ENCODE data around the gene AFAP1. TPM values are rescaled to one million over a fixed set of nuclear protein-coding genes. Genes with fewer than 3 reads are reported as not detected.
"Not testable (repeated sequence)": the region's sequence is repeated elsewhere in the genome, so short reads cannot be mapped to it uniquely, and the experiment has no call there.

The AFAP1 gene
- total and polyA plus RNA-seq, 5 donors from 2014 or later: 1.8 to 5.0 (median 2.2) TPM

DNA sequence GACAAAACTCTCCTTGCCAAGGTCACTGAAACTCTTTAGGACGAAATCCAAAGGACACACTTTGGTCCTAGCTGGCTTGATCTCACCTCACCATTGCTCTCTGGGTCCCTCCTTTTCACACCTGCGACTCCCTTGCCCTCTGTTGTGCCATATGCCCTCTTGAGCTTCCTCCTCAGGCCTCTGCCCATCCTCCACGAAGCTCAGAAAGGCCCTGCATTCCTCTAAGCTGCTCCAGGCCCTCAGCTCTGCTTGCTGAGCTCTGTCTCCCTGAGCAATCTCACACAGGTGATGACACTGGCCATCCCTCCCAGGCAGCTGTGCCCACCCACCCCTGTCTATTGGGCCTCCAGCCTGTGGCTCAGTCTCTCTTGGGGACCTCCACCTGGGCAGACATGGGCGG lies 10.1 kb upstream of the AFAP1 start:
- no peaks in the 10 kb centered on the region for H3K27me3 Mint-ChIP-seq
- no peaks in the 10 kb centered on the region for H3K4me1 ChIP-seq (ENCODE audit: control insufficient read depth, insufficient read depth, low read length, poor library complexity, severe bottlenecking)
- H3K4me3 ChIP-seq (ENCODE audit: low read depth, low read length): no peak overlapping the region
- H3K9me3 ChIP-seq (ENCODE audit: control insufficient read depth in 2 of 2, low read length in 2 of 2): peaks cover 0 to 5% of the 10 kb centered on the region in 2 experiments
- H3K4me1 Mint-ChIP-seq: peaks cover 0 to 15% (median 4%) of the 10 kb centered on the region in 4 donors
- no peaks in the 10 kb centered on the region for H3K27me3 ChIP-seq (ENCODE audit: control insufficient read depth, insufficient read depth, low read length)
- peaks cover 4% of the 10 kb centered on the region for H3K36me3 Mint-ChIP-seq
- peaks cover 0 to 2% (median 0%) of the 10 kb centered on the region in 7 donors for H3K9me3 Mint-ChIP-seq
- no peak overlapping the region for H3K4me3 Mint-ChIP-seq
- H3K36me3 ChIP-seq (ENCODE audit: control insufficient read depth, insufficient read depth, low read length): no peaks in the 10 kb centered on the region
- no peak for DNase-seq
- H3K27ac ChIP-seq (ENCODE audit: insufficient read depth, low read length, poor library complexity, severe bottlenecking): no peak overlapping the region
- no peak for ATAC-seq (ENCODE audit: low read depth in 2 of 2)
- H3K27ac Mint-ChIP-seq: no peak overlapping the region

DNA sequence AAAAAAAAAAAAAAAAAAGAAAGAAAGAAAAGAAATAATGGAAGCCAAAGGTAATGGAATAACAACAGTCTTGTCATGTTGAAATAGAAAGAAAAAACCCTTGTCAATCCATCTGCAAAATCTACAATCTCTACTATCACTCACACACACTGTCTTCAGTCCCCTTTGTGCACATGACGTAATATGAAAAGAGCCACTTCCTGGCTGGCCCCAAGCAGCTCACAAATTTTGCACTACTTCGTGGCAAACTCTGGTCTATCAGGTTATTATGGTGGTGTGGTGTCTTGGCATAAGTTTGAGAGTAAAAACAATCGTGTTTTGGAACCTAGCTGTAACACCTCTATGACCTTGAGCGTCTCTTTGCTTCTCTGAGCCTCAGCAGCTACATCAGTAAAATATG lies 8.3 kb upstream of the AFAP1 start:
- Mint-ChIP-seq H3K36me3 (peaks cover 2% of the 10 kb centered on the region), H3K4me3 (no peak overlapping the region), H3K27ac (no peak overlapping the region), H3K27me3 (no peaks in the 10 kb centered on the region), H3K4me1 (peaks cover 0 to 15% (median 4%) of the 10 kb centered on the region in 4 donors), H3K9me3 (peaks cover 0 to 2% (median 0%) of the 10 kb centered on the region in 7 donors)
- no peaks in the 10 kb centered on the region for H3K27me3 ChIP-seq (ENCODE audit: control insufficient read depth, insufficient read depth, low read length)
- H3K36me3 ChIP-seq (ENCODE audit: control insufficient read depth, insufficient read depth, low read length): no peaks in the 10 kb centered on the region
- ATAC-seq (ENCODE audit: low read depth in 2 of 2) (peak; percentile 78 to 91), DNase-seq (peak in 2 of 3 donors; percentile 41 to 49)
- H3K9me3 ChIP-seq (ENCODE audit: control insufficient read depth in 2 of 2, low read length in 2 of 2): no peaks in the 10 kb centered on the region
- no peak overlapping the region for H3K4me3 ChIP-seq (ENCODE audit: low read depth, low read length)
- no peaks in the 10 kb centered on the region for H3K4me1 ChIP-seq (ENCODE audit: control insufficient read depth, insufficient read depth, low read length, poor library complexity, severe bottlenecking)
- no peak overlapping the region for H3K27ac ChIP-seq (ENCODE audit: insufficient read depth, low read length, poor library complexity, severe bottlenecking)

DNA sequence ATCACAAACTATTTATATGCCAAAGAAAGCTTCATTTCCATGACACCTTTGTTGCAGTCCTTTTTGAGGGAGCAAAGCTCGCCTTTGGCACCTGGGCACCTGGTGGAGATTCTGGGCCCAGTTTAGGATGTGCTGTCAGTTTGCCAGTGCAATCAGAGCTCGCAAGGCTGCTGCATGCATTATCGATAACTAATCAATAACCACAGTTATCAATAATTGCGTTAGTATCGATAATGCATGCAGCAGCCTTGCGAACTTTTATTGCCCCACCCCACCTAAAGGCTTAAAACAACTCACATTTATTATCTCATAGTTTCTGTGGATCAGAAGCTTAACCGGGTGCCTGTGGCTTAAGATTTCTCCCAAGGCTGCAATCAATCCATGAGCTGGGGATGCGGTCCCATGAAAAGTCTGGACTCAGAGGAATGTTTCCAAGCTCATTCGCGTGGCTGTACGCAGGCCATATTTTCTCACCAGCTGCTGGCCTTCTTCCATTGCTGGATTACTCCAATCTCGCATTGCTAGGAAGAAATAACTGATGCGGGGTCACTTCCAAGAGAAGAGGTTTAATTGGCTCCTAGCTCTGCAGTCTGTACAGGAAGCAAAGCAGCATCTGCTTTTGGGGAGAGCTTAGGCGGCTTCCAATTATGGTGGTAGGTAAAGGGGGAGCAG lies 6.2 kb upstream of the AFAP1 start:
- no peaks in the 10 kb centered on the region for H3K27me3 ChIP-seq (ENCODE audit: control insufficient read depth, insufficient read depth, low read length)
- Mint-ChIP-seq H3K9me3 (peaks cover 0 to 5% (median 0%) of the 10 kb centered on the region in 7 donors), H3K27me3 (no peaks in the 10 kb centered on the region), H3K36me3 (no peaks in the 10 kb centered on the region), H3K4me1 (peaks cover 0 to 17% (median 4%) of the 10 kb centered on the region in 4 donors), H3K4me3 (no peak overlapping the region), H3K27ac (no peak overlapping the region)
- no peaks in the 10 kb centered on the region for H3K9me3 ChIP-seq (ENCODE audit: control insufficient read depth in 2 of 2, low read length in 2 of 2)
- no peaks in the 10 kb centered on the region for H3K36me3 ChIP-seq (ENCODE audit: control insufficient read depth, insufficient read depth, low read length)
- no peaks in the 10 kb centered on the region for H3K4me1 ChIP-seq (ENCODE audit: control insufficient read depth, insufficient read depth, low read length, poor library complexity, severe bottlenecking)
- no peak overlapping the region for H3K27ac ChIP-seq (ENCODE audit: insufficient read depth, low read length, poor library complexity, severe bottlenecking)
- no peak for DNase-seq
- no peak overlapping the region for H3K4me3 ChIP-seq (ENCODE audit: low read depth, low read length)
- no peak for ATAC-seq (ENCODE audit: low read depth in 2 of 2)

GRCh38 chr4:7944599-7945220 lies 5.0 kb upstream of the AFAP1 start:
- Mint-ChIP-seq H3K9me3 (peaks cover 0 to 5% (median 0%) of the 10 kb centered on the region in 7 donors), H3K27ac (no peak overlapping the region), H3K36me3 (no peaks in the 10 kb centered on the region), H3K27me3 (no peaks in the 10 kb centered on the region), H3K4me1 (peaks cover 0 to 22% (median 4%) of the 10 kb centered on the region in 4 donors), H3K4me3 (no peak overlapping the region)
- DNase-seq: no peak
- Histone ChIP-seq H3K9me3 (ENCODE audit: control insufficient read depth in 2 of 2, low read length in 2 of 2) (no peaks in the 10 kb centered on the region), H3K27ac (ENCODE audit: insufficient read depth, low read length, poor library complexity, severe bottlenecking) (no peak overlapping the region), H3K4me1 (ENCODE audit: control insufficient read depth, insufficient read depth, low read length, poor library complexity, severe bottlenecking) (no peaks in the 10 kb centered on the region), H3K27me3 (ENCODE audit: control insufficient read depth, insufficient read depth, low read length) (no peaks in the 10 kb centered on the region), H3K4me3 (ENCODE audit: low read depth, low read length) (no peak overlapping the region), H3K36me3 (ENCODE audit: control insufficient read depth, insufficient read depth, low read length) (no peaks in the 10 kb centered on the region)
- ATAC-seq (ENCODE audit: low read depth in 2 of 2): no peak

GRCh38 chr4:7943688-7944087 lies 4.0 kb upstream of the AFAP1 start:
- H3K9me3 Mint-ChIP-seq; H3K4me1 ChIP-seq (ENCODE audit: control insufficient read depth, insufficient read depth, low read length, poor library complexity, severe bottlenecking); H3K36me3 Mint-ChIP-seq; DNase-seq; H3K27ac Mint-ChIP-seq; ATAC-seq (ENCODE audit: low read depth in 2 of 2); H3K9me3 ChIP-seq (ENCODE audit: control insufficient read depth in 2 of 2, low read length in 2 of 2); H3K4me3 ChIP-seq (ENCODE audit: low read depth, low read length); H3K27me3 ChIP-seq (ENCODE audit: control insufficient read depth, insufficient read depth, low read length); H3K27me3 Mint-ChIP-seq; H3K4me3 Mint-ChIP-seq; H3K27ac ChIP-seq (ENCODE audit: insufficient read depth, low read length, poor library complexity, severe bottlenecking); H3K36me3 ChIP-seq (ENCODE audit: control insufficient read depth, insufficient read depth, low read length): not testable (repeated sequence)
- peaks cover 0 to 16% (median 1%) of the 10 kb centered on the region in 4 donors for H3K4me1 Mint-ChIP-seq

DNA sequence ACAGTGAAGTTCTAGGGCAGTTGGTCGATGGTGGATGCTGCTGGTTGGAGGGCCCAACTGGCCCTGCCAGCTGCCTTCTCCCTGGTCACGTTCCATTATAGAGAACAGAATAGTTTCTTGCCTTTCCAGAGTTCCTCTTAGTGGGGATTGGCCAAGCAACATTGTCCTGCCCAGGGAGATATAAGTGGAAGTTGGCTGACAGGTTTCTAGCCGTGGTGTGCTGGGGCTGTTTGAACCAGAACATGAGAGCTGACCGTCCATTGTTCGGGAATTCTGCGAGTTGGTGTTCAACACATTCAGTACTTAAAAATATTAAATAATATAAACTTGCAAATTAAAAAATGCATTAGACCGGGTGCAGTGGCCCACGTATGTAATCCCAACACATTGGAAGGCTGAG lies 3.5 kb upstream of the AFAP1 start:
- peaks cover 2% of the 10 kb centered on the region for H3K27me3 Mint-ChIP-seq
- Histone ChIP-seq H3K27ac (ENCODE audit: insufficient read depth, low read length, poor library complexity, severe bottlenecking) (no peak overlapping the region), H3K4me1 (ENCODE audit: control insufficient read depth, insufficient read depth, low read length, poor library complexity, severe bottlenecking) (peaks cover 12% of the 10 kb centered on the region), H3K9me3 (ENCODE audit: control insufficient read depth in 2 of 2, low read length in 2 of 2) (no peaks in the 10 kb centered on the region), H3K4me3 (ENCODE audit: low read depth, low read length) (no peak overlapping the region), H3K27me3 (ENCODE audit: control insufficient read depth, insufficient read depth, low read length) (no peaks in the 10 kb centered on the region), H3K36me3 (ENCODE audit: control insufficient read depth, insufficient read depth, low read length) (no peaks in the 10 kb centered on the region)
- peaks cover under 1 to 17% (median 1%) of the 10 kb centered on the region in 4 donors for H3K4me1 Mint-ChIP-seq
- ATAC-seq (ENCODE audit: low read depth in 2 of 2) (no peak), DNase-seq (no peak)
- H3K36me3 Mint-ChIP-seq: no peaks in the 10 kb centered on the region
- no peak overlapping the region for H3K27ac Mint-ChIP-seq
- peak overlapping the region in 1 of 4 donors; percentile 47 for H3K4me3 Mint-ChIP-seq
- peaks cover 0 to 5% (median 0%) of the 10 kb centered on the region in 7 donors for H3K9me3 Mint-ChIP-seq

GRCh38 chr4:7941965-7942496 lies 2.4 kb upstream of the AFAP1 start:
- no peak for ATAC-seq (ENCODE audit: low read depth in 2 of 2)
- Mint-ChIP-seq H3K27ac (peak overlapping the region in 1 of 3 donors; percentile 32), H3K27me3 (peaks cover 14% of the 10 kb centered on the region), H3K4me3 (peak overlapping the region in 2 of 4 donors; percentile 31 to 54), H3K36me3 (no peaks in the 10 kb centered on the region), H3K4me1 (peaks cover 6 to 22% (median 9%) of the 10 kb centered on the region in 4 donors), H3K9me3 (peaks cover 0 to 5% (median 0%) of the 10 kb centered on the region in 7 donors)
- Histone ChIP-seq H3K27me3 (ENCODE audit: control insufficient read depth, insufficient read depth, low read length) (no peaks in the 10 kb centered on the region), H3K27ac (ENCODE audit: insufficient read depth, low read length, poor library complexity, severe bottlenecking) (no peak overlapping the region), H3K9me3 (ENCODE audit: control insufficient read depth in 2 of 2, low read length in 2 of 2) (no peaks in the 10 kb centered on the region), H3K4me3 (ENCODE audit: low read depth, low read length) (no peak overlapping the region), H3K4me1 (ENCODE audit: control insufficient read depth, insufficient read depth, low read length, poor library complexity, severe bottlenecking) (peaks cover 16% of the 10 kb centered on the region), H3K36me3 (ENCODE audit: control insufficient read depth, insufficient read depth, low read length) (no peaks in the 10 kb centered on the region)
- DNase-seq: no peak
